Activated CD8-positive, alpha-beta memory T cell treated with anti-CD3 and anti-CD28 coated beads, Interleukin-2, amount 50 U/mL, for 4 hours (primary cell): Measurements from ENCODE around the gene PRMT9.

ENCODE experiments used
- DNase-seq: peaks from one replicate; pipeline ENCODE4 v3.0.0-alpha.2; 2020

PRMT9 gene

GRCh38 chr4:147617841-147618691 lies 65.9 kb downstream of the PRMT9 start:
- no peak for DNase-seq

DNA sequence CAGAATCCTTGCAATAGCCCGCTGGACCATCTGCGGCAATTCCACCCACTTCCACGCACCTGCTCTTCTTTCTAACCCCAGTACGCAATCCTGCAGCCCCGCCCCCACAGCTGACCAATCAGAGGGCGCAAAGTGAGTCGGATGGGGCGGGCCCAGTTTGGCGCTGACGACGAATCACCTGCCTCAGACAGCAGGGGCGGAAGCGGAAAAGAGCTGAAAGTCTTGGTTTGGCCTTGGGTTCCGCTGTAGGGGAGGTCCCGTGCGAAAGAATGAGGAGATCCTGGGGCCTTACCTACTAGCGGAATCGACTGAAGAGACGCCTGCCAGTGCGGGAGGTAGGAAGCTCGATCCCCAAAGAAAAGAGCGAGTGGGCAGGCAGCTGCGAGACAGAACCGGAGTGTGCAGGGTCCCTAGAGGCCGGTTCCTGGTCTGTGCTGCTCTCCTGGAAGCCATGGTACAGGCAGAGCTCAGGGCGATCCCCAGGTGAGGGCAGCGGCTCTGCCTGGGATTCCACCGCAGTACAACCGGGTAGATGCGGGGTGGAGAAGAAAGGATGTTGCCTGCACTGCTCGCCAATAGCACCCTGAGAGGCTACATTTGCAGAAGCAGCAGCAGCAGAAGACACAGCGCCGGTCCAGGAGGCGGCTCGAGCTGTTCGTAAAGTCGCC lies 66.7 kb downstream of the PRMT9 start, which contains the start of gene TMEM184C:
TSS of gene TMEM184C (plus strand) at position 225 of the 668 bp plus-strand sequence. CDS start 560 bp downstream, outside the sequence.
- peak; percentile 99 for DNase-seq

GRCh38 chr4:147616849-147617172 lies 67.2 kb downstream of the PRMT9 start:
- DNase-seq: no peak

GRCh38 chr4:147610686-147611085 lies 73.3 kb downstream of the PRMT9 start:
- no peak for DNase-seq

GRCh38 chr4:147607471-147607870 lies 76.5 kb downstream of the PRMT9 start:
- DNase-seq: no peak

DNA sequence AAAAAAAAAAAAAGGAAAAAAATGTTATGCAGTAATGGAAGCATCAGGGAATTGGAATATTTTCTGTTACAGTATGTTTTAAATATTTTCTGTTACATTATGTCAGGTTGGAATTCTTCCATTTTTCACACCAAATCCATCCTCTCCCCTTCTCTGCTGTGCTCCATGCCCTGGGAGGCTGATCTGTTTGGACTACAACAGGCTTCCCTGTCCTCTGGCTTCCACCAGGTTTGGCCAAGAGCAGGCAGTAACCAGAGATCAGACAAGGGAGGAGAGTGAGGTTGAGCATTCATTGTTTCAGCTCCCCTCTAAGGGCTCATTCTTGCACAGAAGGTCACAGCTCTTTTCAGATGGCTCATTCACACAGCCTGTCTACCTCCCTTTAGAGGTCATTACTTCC lies 78.5 kb downstream of the PRMT9 start:
- DNase-seq: no peak

DNA sequence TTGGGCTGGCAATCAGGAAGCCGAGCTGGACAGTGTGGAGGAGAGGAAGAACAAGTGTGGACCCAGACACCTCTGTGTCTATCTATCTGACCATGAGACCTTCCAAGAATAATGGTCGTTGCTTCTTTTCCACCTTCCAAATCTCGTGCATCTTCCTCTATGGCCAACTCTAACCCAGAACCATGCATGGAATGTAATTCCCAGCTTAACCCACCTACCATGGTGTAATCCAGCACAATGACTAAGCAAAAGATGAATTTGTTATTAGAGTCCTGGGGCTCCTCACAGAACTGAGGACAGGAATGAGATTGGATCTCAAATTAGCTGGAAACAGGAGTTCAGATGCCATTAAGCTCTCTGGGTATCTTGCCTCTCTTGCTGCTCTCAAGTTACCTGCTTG lies 84.2 kb downstream of the PRMT9 start:
- DNase-seq: no peak

DNA sequence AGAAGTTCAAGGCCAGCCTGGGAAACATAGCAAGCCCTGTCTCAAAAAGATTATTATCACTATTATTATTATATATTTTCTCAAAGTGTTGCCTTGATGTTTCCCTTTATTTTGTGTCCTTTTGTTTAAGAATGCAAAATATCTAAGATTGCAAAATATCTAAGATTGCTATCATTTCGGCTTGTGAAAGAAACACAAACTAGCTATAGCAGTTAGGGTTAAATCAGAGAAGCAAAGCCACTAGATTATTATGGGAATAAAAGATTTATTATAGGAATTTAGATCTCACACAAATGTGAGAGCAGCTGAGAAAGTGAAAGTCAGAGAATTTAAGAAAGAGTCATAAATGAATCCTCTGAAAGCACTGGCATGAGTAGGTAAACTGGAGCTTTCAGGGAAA lies 84.8 kb downstream of the PRMT9 start:
- no peak for DNase-seq

- no peak for DNase-seq
Observed at GRCh38 chr4:147597561-147597960, 86.4 kb downstream of the PRMT9 start.

DNA sequence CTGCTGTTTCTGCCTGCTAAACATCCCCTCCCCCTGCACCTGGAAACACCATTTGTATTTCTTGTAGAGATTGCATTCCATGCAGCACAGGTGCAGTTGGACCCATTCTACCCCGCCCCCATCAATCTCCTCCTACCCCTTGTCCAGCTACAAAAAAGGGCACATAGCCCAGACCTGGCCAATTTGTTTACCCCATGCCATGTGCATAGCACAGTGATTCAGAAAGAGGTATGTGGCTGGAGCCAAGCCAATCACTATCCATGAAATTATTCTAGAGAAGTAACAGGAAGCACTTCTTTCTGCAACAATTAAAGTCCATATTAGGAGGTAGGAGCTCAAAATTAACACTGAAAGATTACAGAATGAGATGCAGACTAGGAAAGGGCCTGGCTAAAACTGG lies 87.0 kb downstream of the PRMT9 start:
- no peak for DNase-seq

DNA sequence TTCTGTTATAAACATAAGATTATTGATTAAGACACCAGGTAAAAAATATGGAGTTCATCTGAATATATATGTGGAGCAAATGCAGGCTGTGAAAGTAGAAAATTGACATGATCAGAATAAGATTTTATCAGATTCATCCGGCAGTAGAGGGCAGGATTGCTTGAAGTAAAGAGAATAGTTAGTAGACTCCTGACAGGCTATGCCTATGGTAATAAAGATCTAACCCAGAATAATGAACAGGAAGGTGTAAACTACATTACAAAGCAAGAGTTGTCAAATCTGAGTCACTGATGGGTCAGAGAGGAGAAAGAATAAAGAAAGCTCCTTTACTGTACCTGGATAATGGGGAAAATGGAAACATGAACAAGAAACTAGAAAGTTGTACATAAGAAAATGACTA lies 87.6 kb downstream of the PRMT9 start:
- no peak for DNase-seq

GRCh38 chr4:147594578-147594977 lies 89.4 kb downstream of the PRMT9 start:
- DNase-seq: no peak

DNA sequence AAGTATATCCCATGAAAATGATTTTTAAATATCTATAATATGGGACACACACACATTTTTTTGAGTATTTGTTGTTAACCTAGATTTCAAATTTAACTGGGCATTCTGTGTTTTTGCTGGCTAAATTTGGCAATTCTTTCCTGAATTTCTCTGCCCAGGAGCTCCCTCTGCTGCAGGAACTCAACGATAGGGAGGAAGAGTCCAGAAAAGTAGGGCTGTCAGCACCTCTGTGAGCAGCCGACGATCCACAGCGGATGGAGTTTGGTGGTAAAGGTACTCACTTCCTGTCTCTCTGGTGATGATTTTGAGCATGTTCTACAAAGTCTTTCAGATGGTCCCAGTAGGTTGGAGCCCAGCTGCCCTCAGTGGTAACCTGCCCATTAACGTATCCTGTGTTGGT lies 89.9 kb downstream of the PRMT9 start:
- no peak for DNase-seq

- DNase-seq: no peak
Observed at GRCh38 chr4:147591106-147591505, 92.9 kb downstream of the PRMT9 start.

GRCh38 chr4:147590249-147590920 lies 93.6 kb downstream of the PRMT9 start:
- peak; percentile 31 for DNase-seq

DNA sequence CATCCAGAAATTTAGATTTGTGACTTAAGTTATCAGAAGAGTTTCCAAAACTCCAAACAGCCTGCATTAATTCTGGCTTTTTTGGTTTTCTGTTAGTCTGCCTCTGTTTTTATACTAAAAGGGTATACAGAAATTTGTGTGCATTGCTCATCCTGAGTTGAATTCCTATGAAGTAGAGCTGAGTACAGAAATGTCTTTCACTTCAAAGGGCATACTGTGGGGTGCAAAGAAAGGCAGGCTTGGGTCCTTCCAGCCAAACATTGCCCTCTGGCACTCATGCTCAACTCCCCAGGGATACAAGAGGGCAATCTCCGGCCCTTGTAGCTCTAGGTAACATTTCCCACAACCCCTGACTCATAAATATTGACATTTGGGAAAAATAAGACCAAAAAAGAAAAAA lies 94.4 kb downstream of the PRMT9 start:
- no peak for DNase-seq
